HS-5 (cell line): ENCODE data around the gene PDGFD.

ENCODE experiments used
- DNase-seq: peaks from one replicate; pipeline ENCODE4 v3.0.0-alpha.2; 2012; ENCODE audit warnings: low read depth

PDGFD gene

GRCh38 chr11:104000798-104001197 lies 163.1 kb downstream of the PDGFD start:
- DNase-seq = no peak

GRCh38 chr11:103998826-103999508 lies 165.0 kb downstream of the PDGFD start:
- DNase-seq = no peak

- DNase-seq = no peak
These were observed 166.9 kb downstream of the PDGFD start for GRCh38 chr11:103997082-103997481.

DNA sequence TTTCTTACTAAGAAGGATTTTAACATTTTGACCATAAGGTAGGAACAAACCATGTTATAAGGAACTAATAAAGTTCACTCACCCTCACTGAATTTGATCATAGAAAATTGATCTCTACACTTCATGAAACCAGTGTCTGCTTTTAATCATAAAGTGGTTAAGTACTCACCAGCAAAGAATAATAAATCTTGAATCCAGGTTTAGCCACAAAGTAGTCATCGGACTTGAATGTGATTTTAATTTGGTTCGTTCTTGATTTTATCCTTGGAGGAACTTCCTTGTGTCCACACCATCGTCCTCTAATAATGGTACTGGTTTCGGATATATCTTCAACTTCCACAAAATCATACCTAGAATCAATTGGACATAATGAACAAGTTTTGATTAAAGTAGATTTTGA lies 168.1 kb downstream of the PDGFD start:
- no peak for DNase-seq

- no peak for DNase-seq
These were observed 169.4 kb downstream of the PDGFD start for GRCh38 chr11:103994518-103994917.

- DNase-seq = no peak
These were observed 169.9 kb downstream of the PDGFD start for GRCh38 chr11:103994094-103994493.

DNA sequence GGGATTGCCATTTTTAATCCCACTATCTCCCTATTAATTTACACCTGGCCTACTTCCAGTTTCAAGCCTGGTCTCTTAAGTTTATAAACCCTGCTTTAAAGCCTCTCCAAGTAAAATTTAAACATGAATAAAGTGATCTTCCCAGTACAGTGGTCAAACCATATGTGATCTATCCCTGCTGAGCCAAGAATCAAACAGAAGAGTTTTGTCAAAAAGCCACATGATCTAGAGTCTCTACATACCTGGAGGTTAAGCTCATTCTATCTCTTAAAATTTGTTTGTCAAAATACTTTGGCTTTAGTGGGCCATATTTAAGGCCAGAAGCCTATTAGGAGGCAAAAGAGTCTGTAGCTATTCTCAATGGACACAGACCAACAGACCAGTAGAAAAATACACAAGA lies 170.4 kb downstream of the PDGFD start:
- DNase-seq = no peak

- no peak for DNase-seq
These were observed 175.4 kb downstream of the PDGFD start for GRCh38 chr11:103988595-103988969.

GRCh38 chr11:103987629-103988594 lies 176.0 kb downstream of the PDGFD start:
- DNase-seq = no peak

DNA sequence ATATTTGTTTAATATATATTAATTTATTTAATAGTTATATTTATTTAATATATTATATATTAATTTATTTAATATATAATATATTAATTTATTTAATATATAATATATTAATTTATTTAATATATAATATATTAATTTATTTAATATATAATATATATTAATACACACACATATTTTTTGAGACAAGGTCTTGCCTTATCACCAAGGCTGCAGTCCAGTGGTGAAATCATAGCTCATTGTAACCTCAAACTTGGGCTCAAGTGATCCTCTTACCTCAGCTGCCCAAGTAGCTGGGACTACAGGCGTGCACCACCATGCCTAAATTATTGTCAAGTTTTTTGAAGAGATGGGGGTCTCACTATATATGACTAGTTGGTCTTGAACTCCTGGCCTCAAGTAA lies 178.9 kb downstream of the PDGFD start:
- DNase-seq = no peak

DNA sequence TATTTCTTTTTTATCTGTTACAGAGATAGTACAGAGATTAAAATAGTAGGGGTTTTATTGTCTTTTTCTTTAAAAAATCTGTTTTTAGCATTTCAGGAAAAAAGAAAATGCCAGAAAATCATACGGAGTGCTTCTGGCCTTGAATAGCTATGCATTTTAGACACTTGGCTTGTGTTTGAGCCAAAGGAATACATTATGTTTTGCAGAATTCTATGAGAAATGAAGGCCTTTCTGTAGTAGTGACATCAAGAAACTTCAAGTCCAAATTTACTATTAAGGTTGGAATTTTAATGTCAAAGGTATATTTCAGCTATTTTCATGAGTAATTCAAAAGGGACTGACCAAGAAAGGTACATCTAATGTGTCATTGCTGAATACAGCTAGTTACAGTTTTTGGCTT lies 183.8 kb downstream of the PDGFD start:
- no peak for DNase-seq

GRCh38 chr11:103978616-103979595 lies 185.0 kb downstream of the PDGFD start:
- no peak for DNase-seq

DNA sequence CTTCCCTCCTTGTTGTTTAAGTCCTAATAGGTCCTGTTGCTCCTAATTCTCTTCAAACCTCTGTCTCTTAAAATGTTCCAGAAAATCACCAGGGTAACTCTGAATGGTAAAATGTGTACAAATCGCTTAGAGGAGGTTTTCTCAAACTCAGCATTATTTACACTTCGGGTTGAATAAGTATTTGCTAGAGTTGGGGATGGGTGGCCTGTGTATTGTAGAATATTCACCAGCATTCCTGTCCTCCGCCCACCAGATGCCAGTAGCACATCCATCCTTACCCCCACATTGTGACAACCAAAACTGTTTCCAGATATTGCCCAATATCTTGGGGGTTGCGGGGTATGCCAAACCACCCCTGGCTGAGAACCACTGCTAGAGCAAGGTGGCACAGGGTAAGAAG lies 191.9 kb downstream of the PDGFD start:
- no peak for DNase-seq

DNA sequence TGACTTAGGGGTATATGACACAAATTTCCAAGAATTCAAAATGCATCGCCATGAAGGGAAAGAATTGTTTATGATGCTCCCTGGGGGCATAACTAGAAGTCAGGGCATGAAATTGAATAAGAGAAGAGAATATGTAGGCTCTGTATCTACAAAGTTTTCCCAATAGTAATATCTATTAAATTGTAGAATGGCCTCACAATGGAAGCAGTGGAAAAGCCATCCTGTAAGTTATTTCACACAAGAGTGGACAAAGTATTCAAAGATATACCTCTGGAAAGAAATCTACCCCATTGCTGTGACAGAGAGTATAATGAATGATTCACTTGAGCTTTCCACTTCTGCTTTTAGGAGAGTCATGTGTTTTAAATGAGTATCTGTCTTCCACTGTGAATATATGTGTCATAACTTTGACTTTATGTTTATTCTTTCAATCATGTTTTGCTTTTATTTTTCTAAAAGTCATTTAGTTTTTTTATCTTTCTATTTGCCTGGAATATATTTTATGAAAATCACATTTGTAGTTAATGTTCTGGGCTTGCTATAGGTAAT lies 193.2 kb downstream of the PDGFD start:
- no peak for DNase-seq

DNA sequence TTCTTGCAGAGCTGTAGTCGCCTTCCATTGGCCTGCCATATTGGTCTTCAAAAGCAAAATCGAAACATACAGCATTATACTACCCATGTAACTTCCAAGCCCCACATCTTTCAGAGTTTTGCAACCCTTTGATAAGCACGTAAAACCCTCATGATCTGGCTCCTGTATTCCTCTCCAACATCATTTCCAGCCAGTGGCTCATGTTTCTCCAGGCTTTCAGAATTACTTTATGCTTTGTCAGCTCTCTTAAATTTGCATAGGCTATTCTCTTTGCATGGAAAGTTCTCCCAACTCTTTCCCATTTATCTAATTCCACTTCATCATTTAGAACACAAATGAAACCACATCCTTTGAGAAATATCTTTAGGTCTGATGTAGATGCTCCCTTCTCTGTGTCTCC lies 195.3 kb downstream of the PDGFD start:
- no peak for DNase-seq

GRCh38 chr11:103967985-103968384 lies 196.0 kb downstream of the PDGFD start:
- no peak for DNase-seq

DNA sequence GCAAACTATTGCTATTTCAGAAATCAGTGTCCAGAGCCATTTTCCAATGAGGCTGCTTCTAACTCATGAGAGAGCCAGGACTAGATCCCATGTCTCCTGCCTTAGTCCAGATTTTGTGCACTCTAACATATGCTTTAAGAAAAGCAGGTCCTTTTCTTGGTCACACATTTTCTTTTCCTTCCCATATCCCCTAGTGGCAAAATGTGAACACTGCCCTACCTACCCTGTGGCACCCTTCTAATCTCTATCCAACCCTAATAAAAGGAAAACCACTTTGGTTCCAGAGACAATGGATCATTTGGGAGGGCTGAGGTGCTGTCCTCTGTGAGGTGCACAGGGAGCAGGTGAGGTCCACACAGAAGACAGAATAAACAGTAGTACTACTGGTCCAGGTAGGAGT lies 199.6 kb downstream of the PDGFD start:
- DNase-seq = no peak

- DNase-seq = no peak
These were observed 200.3 kb downstream of the PDGFD start for GRCh38 chr11:103963648-103964047.

DNA sequence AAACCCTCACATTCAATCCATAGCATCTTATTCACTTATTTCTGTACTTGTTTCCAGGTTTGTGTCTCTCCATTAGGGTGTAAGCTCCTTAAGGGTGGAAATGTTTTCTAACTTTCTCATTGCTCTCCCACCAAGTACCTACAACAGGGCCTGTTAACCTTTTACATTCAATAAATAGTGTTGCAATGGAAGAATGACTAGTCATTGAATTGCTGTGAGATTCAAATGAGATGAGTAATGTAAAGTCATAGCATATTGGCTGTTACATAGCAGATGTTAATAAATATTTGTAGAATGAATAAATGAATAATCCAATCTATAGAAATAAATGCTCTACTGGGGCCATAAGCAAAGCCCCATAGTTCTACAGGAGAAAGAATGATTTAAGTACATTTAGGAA lies 202.9 kb downstream of the PDGFD start:
- peak; percentile 53 for DNase-seq

DNA sequence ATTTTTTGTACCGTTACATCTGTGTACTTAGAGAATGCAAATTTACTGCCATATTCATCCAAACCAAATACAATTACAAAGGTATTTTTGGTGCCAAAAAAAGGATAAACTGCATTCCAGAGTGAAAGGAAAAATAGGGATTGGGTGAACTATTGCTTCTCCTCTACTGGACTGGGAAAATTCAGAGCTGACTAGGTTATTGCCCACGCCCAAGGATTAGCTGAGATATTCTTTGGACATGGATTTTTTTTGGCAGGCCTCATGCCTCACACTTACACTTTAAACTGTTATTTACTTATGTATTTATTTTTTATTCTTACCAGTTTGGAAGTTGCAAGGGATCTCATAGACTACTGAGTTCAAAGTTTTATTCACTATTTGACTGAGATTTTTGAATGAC lies 203.8 kb downstream of the PDGFD start:
- DNase-seq = no peak

- no peak for DNase-seq
These were observed 204.5 kb downstream of the PDGFD start for GRCh38 chr11:103959279-103959942.
